ENCODE results near the gene DCST2.

The DCST2 gene

DNA sequence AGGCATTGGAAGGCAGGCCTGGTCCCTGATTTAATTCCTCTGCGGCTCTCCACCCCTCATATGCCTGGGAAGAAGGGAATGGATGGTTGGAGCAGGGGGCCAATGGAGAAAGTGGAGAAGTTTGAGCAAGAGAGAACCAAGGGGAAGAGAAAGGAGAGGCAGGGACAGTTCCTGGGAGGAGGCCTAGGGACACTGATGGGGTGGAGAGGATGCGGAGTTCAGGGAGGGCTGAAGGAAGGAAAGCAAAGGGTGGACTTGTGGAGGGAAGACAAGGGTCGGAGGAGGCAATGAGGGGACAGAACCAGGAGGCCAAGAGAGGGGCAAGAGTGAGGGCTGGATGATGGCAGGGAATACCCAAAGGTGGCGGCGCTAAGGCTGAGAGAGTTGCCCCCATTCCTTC is 23.8 kb downstream of the DCST2 start:
- no peak for DNase-seq (ENCODE audit: low read depth)

DNA sequence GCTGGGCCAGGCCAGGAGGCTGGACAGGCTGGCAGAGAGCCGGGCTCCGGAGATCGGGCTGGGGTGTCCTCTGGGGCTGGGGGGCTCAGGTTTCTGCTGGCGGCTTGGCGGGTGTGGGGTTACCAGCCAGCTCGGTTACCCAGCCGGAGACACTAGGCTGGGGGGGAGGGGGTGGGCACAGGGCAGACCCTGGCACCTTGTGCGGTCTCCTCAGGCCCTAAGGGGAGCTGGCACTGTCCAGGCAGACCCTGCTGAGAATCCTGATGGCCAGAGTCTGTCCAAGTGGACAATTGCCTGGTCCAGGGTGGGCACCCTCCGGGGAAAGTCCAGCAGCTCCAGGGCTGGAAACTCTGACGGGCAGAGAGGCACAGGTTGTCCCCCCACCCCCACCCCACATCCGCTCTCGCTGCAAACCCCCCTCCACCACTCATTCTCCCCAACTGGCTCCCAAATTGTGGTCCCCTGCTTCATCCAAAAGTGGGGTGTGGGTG is 24.3 kb downstream of the DCST2 start:
- no peak for DNase-seq (ENCODE audit: low read depth)

DNA sequence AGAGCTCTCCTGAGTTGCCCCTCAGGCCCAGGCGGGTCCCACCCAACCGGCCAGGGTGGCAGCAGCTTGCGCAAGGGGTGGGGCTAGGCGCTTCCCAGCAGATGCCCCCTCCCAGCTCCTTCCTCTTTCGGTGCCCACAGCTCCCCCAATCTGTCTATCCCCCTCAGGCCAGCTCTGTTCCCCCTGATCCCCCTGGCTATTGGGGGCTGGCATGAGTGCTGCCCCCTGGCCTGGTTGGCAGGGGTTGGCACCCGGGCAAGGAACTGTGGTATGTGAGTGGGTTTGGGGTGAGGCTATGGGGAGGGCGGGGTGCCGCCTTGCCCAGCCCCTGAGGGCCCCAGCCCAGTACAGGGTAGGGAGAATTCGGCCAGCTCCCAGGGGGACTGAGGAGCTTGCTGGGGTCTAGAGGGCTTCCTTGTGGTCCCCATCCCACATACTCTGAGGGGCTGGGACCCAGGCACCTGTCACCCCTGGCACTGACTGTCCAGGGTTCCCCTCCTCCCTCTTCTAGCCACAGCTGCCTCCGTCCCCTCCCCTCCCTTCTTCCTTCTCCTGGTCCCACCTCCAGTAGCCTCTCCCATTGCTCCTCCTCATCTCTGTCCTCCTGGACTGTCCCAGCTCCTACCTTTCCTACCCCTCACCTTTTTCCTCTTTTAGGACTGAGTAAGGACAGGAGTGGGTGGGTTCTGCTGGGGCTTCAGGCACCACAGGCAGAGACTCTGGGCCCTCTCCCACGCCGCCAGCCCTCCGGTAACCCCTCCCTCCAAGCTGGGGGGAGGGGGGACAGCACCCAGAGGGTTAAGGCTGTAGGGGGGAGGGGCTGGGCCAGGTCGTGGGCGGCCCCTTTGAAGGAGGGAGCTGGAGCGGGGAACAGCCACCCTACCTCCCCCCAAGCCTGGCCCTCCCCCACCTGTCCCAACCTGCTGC is 25.3 kb downstream of the DCST2 start:
- DNase-seq (ENCODE audit: low read depth) = no peak

DNA sequence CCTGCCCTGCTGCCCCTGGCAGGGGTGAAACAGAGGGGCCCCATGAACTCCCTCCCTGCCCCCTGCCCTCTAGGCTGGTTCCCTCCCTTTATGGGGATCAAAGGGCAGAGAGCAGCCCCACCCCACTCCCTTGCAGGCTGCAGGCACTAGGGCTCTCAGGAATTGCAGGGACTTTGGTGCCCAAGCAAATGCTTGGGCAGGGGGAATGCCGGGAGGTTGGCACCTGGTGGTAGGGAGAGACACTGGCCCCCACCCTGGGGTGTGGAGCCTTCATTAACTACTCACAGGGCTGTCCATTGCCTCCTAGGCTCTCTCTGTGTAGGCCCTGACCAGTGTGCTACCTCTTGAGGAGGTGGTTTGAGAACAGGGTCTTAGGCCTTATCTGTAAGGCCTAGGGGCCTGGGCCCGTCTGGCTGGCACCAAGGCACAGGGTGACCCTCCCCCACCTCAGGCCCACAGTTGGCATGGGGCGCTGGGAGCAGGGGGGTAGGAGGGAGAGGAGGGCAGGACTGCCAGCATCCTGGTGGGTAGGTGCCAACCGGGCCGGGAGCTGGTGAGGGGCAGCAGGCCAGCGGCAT is 26.2 kb downstream of the DCST2 start:
- DNase-seq (ENCODE audit: low read depth) = no peak

DNA sequence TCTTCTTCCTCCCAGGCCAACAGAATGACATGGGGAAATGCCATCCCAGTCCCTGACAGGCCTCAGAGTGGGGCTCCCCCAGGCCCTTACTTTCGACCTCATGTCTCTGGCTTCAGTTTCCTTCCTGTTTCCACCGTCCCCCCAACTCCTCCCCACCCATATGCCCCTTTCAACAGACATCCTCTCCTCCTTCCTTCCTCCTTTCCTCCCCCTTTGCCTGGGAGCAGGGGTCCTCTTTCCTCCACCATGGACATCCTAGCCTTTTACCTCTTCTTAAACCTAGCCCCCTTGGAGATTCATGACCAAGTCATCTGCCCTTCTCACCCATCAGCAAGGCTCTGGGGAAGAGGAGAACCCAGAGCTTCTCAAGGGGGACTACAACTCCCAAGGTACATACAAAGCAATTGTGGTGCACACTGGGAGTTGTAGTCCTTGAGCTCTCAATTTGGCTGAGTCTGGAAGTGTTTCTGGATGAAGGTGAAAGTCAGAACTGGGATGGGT is 26.9 kb downstream of the DCST2 start:
- no peak for DNase-seq (ENCODE audit: low read depth)

DNA sequence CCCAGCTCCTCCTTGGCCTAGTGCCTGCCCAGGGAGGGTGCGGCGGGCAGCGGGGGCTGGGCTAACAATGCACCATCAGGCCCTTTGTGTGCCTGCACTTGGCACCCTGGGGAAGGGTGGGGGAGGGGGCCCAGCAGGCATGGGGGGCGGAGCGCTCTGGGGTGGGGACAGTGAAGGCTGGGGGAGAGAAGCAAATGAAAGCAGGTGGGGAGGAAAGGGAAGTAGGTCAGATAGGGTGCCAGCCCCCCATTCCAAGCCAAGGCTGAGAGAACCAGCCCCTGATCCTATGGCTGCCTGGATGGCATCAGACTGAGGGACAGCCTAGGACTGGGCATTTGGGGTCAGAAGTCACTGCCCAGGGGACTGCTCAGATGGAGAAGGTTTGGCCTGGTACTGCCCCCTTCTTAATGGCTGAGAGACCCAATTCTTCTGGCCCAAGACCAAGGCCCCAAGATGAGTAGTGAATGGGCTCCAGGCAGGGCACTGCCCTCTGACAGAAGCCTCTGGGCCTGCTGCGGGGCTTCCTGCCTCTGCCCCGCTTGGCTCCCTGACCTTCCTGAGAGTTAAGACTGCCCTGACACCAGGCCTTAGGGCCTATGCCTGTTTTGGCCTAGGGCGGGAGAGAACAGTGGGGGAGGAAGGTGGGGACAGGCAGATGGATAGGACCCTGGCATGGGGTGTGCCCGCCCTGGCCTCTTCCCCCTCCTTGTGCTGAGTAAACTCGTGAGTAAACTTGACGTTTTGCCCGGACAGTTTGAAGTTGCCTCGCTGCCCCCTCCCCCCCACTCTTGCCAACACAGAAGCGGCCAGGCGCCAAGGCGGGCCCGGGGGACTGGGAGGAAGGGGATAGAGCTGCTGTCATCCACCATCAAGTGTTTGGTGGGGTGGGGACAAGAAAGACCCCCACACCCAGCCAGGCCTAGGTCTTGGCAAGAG is 28.2 kb downstream of the DCST2 start:
- DNase-seq (ENCODE audit: low read depth) = no peak

DNA sequence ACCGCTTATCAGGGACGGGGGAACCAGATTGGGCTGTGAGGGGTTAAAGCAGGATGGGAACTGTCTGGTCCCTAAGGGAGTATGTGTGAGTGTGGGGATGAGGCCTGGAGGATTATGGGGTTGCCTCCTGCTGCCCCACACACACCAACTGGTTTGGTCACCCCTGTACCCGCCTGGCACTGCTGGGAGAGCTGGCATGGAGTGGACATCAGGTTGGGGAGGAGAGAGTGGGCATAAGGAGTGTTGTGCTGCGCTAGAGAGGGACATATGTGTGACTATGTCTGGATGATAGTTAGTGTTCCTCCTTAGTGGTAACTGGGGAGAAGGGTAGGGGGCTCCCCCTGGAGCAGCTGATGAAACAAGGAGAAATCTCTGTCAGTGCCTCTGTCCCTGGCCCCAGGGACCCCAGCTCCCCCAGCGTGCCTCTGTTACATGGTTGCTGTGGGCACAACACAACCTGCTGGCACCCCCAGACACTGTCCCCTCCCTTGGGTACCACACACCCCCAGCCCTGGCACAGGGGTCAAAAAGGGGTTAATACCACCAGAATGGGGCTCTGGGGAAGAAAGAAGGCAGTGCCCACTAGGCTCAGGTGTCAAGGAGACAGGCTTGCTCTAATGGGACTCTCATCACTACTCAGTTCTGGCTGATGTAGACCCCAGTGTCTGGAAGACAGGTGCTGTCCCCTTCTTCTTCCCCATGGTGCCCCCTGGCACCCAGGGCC is 29.1 kb downstream of the DCST2 start:
- no peak for DNase-seq (ENCODE audit: low read depth)

DNA sequence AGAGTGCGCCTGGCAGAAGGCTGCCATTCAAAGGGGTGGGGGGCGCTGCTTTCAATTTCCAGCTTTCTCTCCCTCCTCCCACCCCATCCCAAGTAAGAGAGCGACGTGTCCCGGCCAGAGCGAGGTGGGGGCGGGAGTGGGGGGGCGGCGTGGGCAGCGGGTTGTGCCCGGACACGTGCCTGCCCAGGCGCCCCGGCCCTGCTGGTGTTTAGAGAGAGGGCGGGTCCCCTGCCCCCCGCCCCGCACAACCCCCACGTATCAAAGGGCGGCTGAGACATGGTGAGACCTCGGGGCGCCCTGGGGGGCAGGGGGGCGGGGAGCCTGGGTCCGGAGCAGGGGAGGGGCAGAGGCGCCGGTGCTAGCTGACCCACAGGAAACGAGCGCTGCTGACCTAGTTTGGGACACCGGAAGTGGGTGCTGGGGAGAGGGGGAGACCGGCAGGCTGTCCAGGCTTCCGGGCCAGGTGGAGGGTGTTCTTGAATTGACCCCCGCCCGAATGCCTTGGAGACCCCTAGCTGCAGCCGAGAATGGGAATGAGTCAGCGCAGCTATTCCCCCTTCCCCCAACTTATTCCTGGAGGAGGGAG is 29.7 kb downstream of the DCST2 start:
- DNase-seq (ENCODE audit: low read depth) = peak; percentile 41

DNA sequence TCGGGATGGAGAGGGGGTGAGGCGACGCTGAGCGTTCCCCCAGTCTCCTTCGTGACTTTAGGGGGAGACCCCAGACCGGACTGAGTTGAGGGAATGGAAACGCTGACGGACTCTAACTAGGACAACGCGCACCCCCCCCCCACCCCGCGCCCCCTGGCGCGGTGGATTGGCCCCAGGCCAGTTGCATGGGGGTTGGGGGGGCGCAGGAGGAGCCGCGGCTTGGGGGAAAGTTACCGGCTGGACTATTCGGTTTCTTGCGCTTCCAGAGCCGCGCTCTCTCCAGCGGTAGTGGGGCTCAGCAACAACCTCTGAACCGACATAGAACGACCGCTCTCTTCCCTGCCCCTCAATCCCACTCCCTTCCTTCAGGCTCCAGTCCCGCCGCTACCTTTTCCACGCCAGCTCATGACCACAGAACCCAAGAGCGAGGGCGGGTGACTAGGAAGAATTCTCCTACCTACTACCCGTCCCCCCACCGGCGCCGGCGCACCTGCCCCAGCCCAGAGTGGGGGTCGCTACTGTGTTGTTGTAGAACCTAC is 30.3 kb downstream of the DCST2 start:
- DNase-seq (ENCODE audit: low read depth) = peak; percentile 31

DNA sequence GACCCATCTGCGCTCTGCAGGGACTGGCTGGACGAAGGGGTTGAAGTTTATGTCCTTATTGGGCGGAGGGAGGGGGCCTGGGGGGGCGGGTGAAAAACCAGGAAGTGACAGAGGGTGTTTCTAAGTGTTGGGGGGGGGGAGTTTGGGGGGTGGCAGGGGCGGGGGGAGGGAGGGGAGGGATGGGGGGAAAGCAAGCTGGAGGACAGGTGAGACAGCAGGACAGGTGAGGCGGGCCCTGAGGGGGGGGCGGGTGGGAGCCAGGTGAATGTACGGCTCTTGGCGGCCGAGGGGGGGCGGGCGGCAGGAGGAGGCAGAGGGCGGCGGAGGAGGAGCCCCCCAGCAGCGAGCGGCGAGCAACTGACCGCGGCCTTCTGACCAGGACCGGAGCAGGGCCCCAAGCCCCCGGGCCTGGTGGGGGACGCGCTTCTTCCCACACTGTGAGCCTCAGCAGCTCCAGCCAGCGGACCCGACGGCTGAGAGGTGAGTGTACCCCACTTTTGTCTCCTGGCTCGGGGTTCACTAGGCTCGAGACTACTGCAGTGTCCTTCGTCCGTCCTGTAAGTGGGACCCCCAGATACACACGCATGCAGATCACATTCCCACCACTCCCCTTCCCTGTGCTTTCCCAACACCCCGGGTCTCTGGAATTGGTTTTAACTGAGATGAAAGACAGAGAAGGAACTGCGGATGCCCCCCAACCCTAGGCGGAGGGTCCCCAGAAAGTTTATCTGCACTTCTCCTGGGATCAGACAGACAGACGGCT is 30.9 kb downstream of the DCST2 start, which contains the start of gene ZBTB7B:
TSS of gene ZBTB7B (plus strand) at position 339 of the 763 bp plus-strand sequence. CDS start 11,859 bp downstream, outside the sequence.
- DNase-seq (ENCODE audit: low read depth) = peak; percentile 38

DNA sequence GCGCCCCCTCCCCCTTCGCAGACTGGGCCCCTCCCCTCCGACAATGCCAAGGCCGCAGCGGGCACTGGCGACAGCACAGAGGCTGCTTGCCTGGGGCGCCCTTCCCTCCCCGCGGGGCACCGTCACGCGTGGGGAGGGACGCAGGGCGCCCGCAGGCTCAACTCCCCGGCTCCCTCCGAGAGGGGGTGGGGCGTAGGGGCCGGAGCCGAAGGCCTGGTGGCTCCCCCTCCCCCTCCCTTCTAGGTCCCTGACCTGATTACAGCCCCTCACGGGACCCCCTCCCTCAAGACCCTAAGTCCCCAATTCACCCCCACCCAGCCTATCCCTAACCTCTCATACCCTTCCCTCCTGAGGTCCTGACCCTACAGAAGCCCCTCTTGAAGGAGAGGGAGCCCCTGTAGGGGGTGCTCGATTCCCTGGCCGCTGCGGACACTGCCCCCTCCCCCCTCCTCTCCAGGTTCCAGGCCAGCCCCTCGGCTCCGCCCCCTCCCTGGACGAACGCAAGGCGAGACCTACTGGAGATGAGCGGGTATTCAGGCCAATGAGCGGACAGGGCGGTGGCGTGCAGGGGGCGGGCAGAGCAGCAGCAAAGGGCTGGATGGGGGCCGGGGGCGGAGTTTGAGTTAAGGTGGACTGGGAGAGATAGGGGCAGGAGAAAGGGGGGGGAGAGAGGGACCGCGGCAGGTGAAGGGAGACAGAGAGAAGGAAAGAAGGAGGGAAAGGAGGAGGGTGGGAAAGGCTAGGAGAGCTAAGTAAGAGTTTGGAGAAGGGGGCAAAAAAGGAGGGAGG is 31.7 kb downstream of the DCST2 start:
- DNase-seq (ENCODE audit: low read depth) = peak; percentile 99

DNA sequence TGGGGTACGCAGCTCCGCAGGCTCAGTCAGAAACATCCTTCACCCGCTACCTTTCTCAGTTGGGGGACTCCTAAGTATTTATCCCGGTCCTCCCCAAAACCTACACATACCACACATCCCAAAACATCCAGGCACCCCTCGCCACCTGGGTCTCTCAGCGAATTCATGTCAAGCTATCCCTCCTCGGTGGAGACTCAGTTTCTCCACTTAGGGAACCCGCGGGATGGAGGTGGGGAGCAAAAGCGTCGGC is 32.2 kb downstream of the DCST2 start:
- DNase-seq (ENCODE audit: low read depth) = no peak

DNA sequence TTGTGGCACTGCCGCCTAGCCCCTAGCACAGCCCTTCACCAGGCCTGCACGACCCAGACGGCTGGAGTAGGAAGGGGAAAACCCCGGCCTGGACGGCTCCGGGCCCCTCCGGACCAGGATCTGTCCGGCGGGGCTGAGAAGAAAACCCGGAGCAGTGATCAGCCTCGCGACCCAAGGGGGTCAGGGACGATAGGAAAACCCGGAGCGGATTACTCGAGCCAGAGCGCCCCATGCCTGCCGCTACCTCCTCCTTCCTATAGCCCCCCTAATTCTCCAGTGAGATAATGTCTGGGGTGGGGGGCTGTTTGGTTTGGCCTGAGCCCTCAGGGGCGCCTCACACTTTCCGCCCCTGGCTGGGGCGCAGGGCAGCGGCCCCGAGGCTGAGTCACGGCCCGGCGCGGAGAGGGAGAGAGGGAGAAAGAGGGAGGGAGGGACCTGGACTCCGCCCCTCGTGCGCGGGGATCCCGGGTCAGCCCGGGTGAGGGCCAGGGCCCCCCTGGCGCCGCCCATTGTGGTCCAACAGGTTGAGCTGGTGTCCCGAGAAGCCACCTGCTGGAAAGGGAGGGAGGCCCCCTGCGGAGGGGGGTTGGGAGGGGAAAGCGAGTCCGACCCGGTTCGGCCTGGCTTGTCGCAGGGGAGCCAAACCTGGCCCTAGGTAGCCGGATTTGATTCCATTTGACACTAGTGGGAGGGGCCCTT is 32.7 kb downstream of the DCST2 start:
- DNase-seq (ENCODE audit: low read depth) = peak; percentile 86

DNA sequence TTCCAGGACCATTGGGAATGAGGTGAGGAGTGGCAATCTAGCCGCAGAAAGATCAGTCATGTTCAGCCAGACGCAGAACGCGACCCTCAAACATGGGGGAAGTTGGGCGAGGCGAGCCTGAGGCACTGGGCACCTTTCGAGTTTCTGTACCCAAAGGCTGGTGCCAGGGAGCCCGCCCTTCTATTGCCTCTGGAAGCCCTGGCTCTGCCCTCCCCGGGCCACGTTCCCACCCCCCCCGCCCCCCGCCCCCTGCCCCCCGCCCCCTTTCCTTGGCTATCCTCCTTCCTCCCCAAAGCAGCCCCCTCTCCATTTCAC is 33.2 kb downstream of the DCST2 start:
- no peak for DNase-seq (ENCODE audit: low read depth)

DNA sequence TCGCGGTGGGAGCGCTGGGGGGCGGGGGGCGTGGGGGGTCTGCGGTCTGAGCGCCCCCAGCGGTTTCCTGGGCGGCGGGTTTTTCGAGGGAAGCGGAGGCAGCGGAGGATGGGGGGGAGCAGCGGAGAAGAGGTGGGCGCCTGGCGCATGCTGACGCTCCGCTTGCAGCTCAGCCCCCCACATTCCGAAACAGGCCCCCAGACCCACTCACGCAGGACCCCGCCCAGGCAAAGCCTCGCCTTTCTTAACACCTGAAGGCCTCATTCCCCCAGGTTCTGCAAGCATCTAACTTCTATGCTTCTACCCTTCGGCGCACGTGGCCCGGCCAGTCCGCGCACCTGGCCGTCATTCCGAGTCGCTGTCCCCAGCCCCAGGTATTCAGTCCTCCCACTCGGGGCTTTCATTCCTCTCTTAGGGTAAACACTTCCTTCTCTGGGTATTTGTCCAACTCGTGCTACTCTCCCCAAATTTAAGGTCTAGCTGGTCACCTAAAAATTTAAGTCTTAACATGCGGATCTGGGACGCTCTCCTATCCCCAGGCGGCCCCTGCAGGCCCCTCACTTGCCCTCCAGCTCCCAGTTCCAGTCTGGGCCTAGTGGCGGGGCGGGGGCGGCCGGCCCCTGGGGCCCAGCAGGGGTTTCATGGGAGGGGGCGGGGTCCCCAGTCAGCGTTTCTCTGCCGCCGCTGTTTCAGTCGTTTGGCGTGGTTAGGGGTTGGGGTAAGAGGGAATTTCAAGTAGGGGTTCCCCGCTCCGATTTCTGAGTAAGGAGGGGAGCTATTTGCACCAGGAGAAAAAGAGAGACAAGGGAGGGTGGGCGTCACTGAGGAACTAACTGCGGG is 33.8 kb downstream of the DCST2 start:
- no peak for DNase-seq (ENCODE audit: low read depth)

DNA sequence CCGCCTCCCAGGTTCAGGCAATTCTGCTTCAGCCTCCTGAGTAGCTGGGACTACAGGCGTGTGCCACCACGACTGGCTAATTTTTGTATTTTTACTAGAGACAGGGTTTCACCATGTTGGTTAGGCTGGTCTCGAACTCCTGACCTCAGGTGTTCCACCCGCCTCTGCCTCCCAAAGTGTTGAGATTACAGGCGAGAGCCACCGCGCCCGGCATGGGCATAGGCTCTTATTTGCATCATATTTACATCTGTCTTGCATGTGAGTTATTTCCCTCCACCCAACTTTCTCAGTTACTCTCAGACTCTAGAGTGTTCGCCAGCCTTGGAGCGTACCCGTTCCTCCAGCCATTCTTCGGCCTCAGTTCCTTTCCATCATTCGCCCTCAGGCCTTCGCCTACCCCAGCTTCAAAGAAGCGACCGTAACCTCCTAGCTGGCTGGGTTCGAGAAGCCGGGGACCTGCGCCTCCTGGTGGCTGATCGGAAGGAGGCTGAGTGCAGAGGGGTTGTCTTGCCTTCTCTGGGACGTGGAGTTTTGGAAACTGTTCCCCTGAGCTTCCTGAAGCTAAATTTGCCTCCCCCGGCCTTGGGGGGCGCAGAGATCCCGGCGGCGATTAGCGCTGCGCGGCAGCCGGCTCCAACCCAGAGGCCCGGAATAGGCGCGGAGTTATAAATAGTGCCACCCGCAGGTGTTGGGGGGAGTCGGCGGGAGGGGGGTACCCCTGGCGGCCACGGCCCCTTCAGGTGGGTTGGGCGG is 34.6 kb downstream of the DCST2 start:
- DNase-seq (ENCODE audit: low read depth) = peak; percentile 51

DNA sequence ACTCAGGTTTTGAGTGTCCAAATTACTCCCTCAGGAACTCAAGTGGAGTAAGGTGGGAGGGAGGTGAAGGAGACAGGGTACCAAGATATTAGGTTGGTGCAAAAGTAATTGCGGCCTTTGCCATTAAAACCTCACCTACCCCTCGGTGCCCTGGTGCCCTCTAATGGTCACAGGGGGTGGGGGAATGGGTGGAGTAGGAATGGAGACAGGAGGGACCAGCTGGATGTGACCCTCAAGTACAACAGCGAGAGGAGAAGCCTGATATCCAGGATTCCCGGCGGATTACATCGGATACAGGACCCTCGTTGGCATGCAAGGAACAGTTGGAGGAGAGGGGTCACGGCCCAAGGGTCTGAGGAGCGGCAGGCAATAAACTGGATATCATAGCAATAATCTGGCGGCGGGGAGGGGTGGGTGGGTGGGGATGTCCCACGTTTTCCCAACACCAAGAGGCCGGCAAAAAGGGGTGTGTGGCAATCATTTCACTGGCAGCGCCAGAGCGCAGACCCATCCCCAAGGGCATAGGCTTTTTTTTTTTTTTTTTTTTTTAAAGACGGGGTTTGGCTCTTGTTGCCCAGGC is 35.3 kb downstream of the DCST2 start:
- DNase-seq (ENCODE audit: low read depth) = no peak
